GM10248 (cell line): Measurements from ENCODE around the gene GHRHR.

Source experiments
- CTCF ChIA-PET: fragments of 300-600 bp; sonication (Branson Sonifier 250); formaldehyde crosslinking; extraction: SDS; loops from one replicate; lab custom pipeline; 2021; ENCODE audit warnings: antibody characterized with exemption; lab: Yijun Ruan, JAX
- POLR2A ChIA-PET: fragments of 350-650 bp; sonication (Branson Sonifier 250); formaldehyde crosslinking; extraction: SDS; loops from one replicate; lab custom pipeline; 2020; ENCODE audit warnings: antibody characterized with exemption; lab: Yijun Ruan, JAX
- DNase-seq: peaks from one replicate; pipeline ENCODE4 v3.0.0; 2012; ENCODE audit errors: extremely low spot score
- CTCF ChIP-seq: IDR thresholded peaks from 2 replicates; pipeline ENCODE4 v1.5.1; 2012; ENCODE audit warnings: mild to moderate bottlenecking, low read depth; ENCODE audit errors: extremely low read depth, missing control alignments, control extremely low read depth

The GHRHR gene

DNA sequence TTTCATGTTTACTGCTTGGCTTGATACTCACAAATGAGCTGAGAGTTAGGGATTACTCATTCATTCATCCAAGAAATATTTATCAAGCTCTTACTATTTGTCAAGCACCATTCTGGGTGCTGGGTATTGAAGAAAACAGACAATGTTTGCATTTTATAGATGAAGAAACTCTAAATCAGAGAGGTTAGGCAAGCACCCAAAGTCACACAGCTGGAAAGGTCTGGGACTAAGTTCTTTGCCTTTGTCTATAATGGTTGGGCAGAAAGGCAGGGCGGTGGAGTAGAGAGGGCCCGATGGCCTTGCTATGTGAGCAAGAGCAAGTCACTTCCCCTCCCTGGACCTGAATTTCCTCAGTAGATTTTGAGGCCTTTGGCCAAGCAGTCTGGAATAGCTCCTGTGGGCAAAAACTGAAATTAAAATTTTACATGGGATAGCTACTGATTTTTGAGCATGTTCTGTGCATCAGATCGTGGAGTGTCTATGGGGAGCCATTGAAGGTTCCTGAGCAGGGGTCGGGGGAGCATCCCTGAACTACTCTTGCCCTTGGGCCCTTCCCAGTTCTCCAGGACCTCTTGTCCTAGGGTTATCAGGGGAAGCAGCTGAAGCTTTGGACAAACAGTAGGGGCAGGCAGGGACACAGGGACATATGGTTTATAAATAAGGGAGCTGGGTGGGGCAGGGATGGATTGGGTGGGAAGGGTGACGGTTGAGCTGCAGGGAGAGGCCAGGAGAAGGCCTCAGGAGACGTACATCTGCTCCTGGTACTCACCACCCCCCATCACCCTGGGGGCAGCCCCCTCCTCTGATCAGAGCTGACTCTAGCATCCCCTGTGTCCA, 28.8 kb upstream of the GHRHR start:
- no peak for DNase-seq
- TF ChIP-seq CTCF = no peak
- ChIA-PET CTCF (interaction anchor here (0.6 to 3.7 kb wide), 7 partner anchors 8 to 188 kb away, joined by 3 to 21 read pairs (median 5); no protein-coding TSS in a partner anchor), POLR2A (no interaction called here)

- DNase-seq = no peak
- no peak for TF ChIP-seq CTCF
- POLR2A ChIA-PET = no interaction called here
- CTCF ChIA-PET = interaction anchor here (0.6 to 3.7 kb wide), 4 partner anchors 39 to 187 kb away, joined by 3 to 21 read pairs (median 6); no protein-coding TSS in a partner anchor
Measured at GRCh38 chr7:30935569-30935877, 28.2 kb upstream of the GHRHR start.

DNA sequence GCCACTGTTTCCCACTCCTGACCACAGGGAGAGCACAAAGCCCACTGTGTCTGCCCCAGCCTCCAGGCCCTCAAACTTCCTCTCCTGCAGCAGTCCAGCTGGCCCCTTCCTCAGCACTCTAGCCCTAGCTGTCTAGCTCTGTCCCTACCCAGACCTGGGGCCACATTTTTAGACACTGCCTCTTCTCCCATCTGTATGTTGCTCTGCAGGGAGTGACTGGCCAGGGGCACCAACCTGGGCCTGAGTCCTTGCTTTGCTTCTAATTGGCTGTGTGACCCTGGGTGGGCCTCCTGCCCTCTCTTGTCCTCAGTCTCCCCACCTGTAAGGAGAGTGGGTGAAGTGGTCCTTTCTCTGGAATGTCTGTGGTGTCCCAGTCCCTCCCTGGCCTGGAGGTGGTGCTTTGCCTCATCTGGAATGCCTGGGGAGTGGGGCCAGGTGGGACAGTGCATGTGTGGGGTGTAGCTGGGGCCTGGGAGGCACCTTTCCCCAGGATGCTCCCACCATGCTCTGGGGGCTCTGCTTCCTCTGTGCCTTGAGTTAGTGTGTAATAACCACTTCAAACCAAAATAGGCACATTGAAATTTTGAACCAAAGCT, 27.0 kb upstream of the GHRHR start:
- no peak for TF ChIP-seq CTCF
- ChIA-PET POLR2A (no interaction called here), CTCF (interaction anchor here (0.8 to 4.2 kb wide), 7 partner anchors 25 to 187 kb away, joined by 3 to 56 read pairs (median 9); no protein-coding TSS in a partner anchor)
- DNase-seq = no peak

- ChIA-PET POLR2A (no interaction called here), CTCF (interaction anchor here (1.2 to 4.2 kb wide), 8 partner anchors 13 to 186 kb away, joined by 3 to 56 read pairs (median 22); no protein-coding TSS in a partner anchor)
- DNase-seq = no peak
- TF ChIP-seq CTCF = no peak
Measured at GRCh38 chr7:30937416-30937815, 26.3 kb upstream of the GHRHR start.

GRCh38 chr7:30938435-30939316, 25.1 kb upstream of the GHRHR start:
- CTCF ChIA-PET = interaction anchor here (0.6 to 4.2 kb wide), 40 partner anchors 9 to 765 kb away, joined by 3 to 56 read pairs (median 5); partner anchors contain the start of genes AQP1 and GHRHR
- peak; percentile 86 for DNase-seq
- POLR2A ChIA-PET = no interaction called here
- TF ChIP-seq CTCF = peak; percentile 95

- POLR2A ChIA-PET = no interaction called here
- no peak for TF ChIP-seq CTCF
- no peak for DNase-seq
- CTCF ChIA-PET = interaction anchor here (0.6 to 2.6 kb wide), 7 partner anchors 8 to 181 kb away, joined by 3 to 7 read pairs (median 3); no protein-coding TSS in a partner anchor
Measured at GRCh38 chr7:30941582-30942323, 22.0 kb upstream of the GHRHR start.
